Mucosa of descending colon (tissue), 3 donors: ENCODE results near the gene CHD5. TPM values are rescaled to one million over a fixed set of nuclear protein-coding genes. Genes with fewer than 3 reads are reported as not detected.

Experiments used
- ATAC-seq: fragments of 200-7000 bp; cut with Tn5 transposase; one replicate; pipeline ENCODE4 v1.9.1; 2020; ENCODE audit warnings: mild to moderate bottlenecking, moderate library complexity
- DNase-seq, 3 donors: peaks; one replicate each; pipeline ENCODE4 v3.0.0-alpha.2; 2020
- H3K36me3 ChIP-seq: fragments of 200-600 bp; one replicate; pipeline ENCODE4 v1.8.0; 2021; ENCODE audit warnings: low read depth, mild to moderate bottlenecking
- H3K4me1 ChIP-seq: fragments of 200-600 bp; one replicate; pipeline ENCODE4 v1.8.0; 2021; ENCODE audit warnings: low read depth, mild to moderate bottlenecking
- H3K4me3 ChIP-seq: fragments of 200-600 bp; one replicate; pipeline ENCODE4 v1.8.0; 2021; ENCODE audit warnings: mild to moderate bottlenecking
- H3K9me3 ChIP-seq: fragments of 200-600 bp; one replicate; pipeline ENCODE4 v1.8.0; 2021; ENCODE audit warnings: mild to moderate bottlenecking
- CTCF ChIP-seq: fragments of 200-600 bp; IDR thresholded peaks from one replicate; pipeline ENCODE4 v1.8.0; 2022; ENCODE audit warnings: antibody characterized with exemption, mild to moderate bottlenecking
- intact Hi-C, 2 donors: fragments of 100-400 bp; cut with DNase I in 1 of 2; cut with micrococcal nuclease in 1 of 2; formaldehyde crosslinking; loops; one replicate each; pipeline versions ENCODE4 v1.11.0 to v1.11.1; 2022; cut with DNase I, micrococcal nuclease
- total RNA-seq, 3 donors: library from RNA; stranded (reverse); fragmentation: NEBNext Ultra II Directional in 2 of 3; extraction: Animal tissue kit (Norgen Biotek cat#: 25700) in 2 of 3; gene quantifications; one replicate each; pipeline versions ENCODE4 v1.2.1 to v1.2.4, GENCODE V29; 2021 to 2023
- donor health status: DM: no; HTN: no; CAD: no; lungs with moderate emphysema.
- donor health status: DM: no; HTN: no; CAD: no.
- donor health status: DM: no; HTN: yes; CAD: no.

CHD5 gene
- total RNA-seq, 3 donors from 2014 or later, result 0.17 to 2.1 (median 0.22) TPM

- ATAC-seq (no peak), DNase-seq (peak in 1 of 3 donors; percentile 18)
- intact Hi-C loops, result no loop called here
- Histone ChIP-seq H3K36me3 (no peaks in the 10 kb centered on the region), H3K4me1 (no peaks in the 10 kb centered on the region), H3K9me3 (peaks cover 7% of the 10 kb centered on the region), H3K4me3 (no peak overlapping the region)
- no peak for TF ChIP-seq CTCF
These were observed 67.5 kb downstream of the CHD5 start for GRCh38 chr1:6112690-6113005.

GRCh38 chr1:6111991-6112689 lies 68.0 kb downstream of the CHD5 start:
- no peaks in the 10 kb centered on the region for H3K4me1 ChIP-seq
- TF ChIP-seq CTCF, result no peak
- peak in 1 of 3 donors; percentile 17 for DNase-seq
- peaks cover 3% of the 10 kb centered on the region for H3K9me3 ChIP-seq
- ATAC-seq, result no peak
- intact Hi-C loops, result no loop called here
- no peaks in the 10 kb centered on the region for H3K36me3 ChIP-seq
- H3K4me3 ChIP-seq, result no peak overlapping the region

- DNase-seq (peak in 1 of 3 donors; percentile 47), ATAC-seq (no peak)
- Histone ChIP-seq H3K4me3 (no peak overlapping the region), H3K36me3 (no peaks in the 10 kb centered on the region), H3K9me3 (no peaks in the 10 kb centered on the region), H3K4me1 (no peaks in the 10 kb centered on the region)
- no peak for TF ChIP-seq CTCF
- intact Hi-C loops, result no loop called here
These were observed 68.5 kb downstream of the CHD5 start for GRCh38 chr1:6111571-6111970.

- Histone ChIP-seq H3K4me3 (no peak overlapping the region), H3K9me3 (no peaks in the 10 kb centered on the region), H3K36me3 (no peaks in the 10 kb centered on the region), H3K4me1 (no peaks in the 10 kb centered on the region)
- intact Hi-C loops, result no loop called here
- ATAC-seq, result no peak
- peak in 1 of 3 donors; percentile 12 for DNase-seq
- no peak for TF ChIP-seq CTCF
These were observed 69.8 kb downstream of the CHD5 start for GRCh38 chr1:6110326-6110725.

GRCh38 chr1:6109688-6110087 lies 70.4 kb downstream of the CHD5 start:
- H3K4me1 ChIP-seq, result no peaks in the 10 kb centered on the region
- intact Hi-C loops, result no loop called here
- TF ChIP-seq CTCF, result no peak
- H3K36me3 ChIP-seq, result no peaks in the 10 kb centered on the region
- H3K4me3 ChIP-seq, result no peak overlapping the region
- no peak for ATAC-seq
- no peaks in the 10 kb centered on the region for H3K9me3 ChIP-seq
- peak in 1 of 3 donors; percentile 49 for DNase-seq
